ENCODE results near the gene CMTM1.

GRCh38 chr16:66608241-66609138 lies 42.3 kb downstream of the CMTM1 start:
- TF ChIP-seq, protein P1, sequence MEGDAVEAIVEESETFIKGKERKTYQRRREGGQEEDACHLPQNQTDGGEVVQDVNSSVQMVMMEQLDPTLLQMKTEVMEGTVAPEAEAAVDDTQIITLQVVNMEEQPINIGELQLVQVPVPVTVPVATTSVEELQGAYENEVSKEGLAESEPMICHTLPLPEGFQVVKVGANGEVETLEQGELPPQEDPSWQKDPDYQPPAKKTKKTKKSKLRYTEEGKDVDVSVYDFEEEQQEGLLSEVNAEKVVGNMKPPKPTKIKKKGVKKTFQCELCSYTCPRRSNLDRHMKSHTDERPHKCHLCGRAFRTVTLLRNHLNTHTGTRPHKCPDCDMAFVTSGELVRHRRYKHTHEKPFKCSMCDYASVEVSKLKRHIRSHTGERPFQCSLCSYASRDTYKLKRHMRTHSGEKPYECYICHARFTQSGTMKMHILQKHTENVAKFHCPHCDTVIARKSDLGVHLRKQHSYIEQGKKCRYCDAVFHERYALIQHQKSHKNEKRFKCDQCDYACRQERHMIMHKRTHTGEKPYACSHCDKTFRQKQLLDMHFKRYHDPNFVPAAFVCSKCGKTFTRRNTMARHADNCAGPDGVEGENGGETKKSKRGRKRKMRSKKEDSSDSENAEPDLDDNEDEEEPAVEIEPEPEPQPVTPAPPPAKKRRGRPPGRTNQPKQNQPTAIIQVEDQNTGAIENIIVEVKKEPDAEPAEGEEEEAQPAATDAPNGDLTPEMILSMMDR (IDR thresholded peaks at IDR 0.05): peak; percentile 58 to 84 (median 70)
- no peak for TF ChIP-seq POLR2A (IDR thresholded peaks at IDR 0.05)
- no peak for TF ChIP-seq EP300 (IDR thresholded peaks at IDR 0.05)

Measured in sigmoid colon (tissue), 4 donors.